Measurements from ENCODE around the gene MMD. TPM values are rescaled to one million over a fixed set of nuclear protein-coding genes. Genes with fewer than 3 reads are reported as not detected.

Gene MMD
- polyA plus RNA-seq, 3 donors = 4.0 to 87.5 (median 59.2) TPM

- no peak overlapping the region for H3K27ac ChIP-seq (ENCODE audit: low read depth, low read length)
- 86 to 87% (median 86%) methylated on average over 6 of the region's 6 CpGs for WGBS, 3 donors
Observed at GRCh38 chr17:55342800-55343585, 78.6 kb downstream of the MMD start.

Other genes with a start within 250 kb of the MMD start
- gene HLF, start 156.9 kb downstream of the MMD start, polyA plus RNA-seq = 1 to 10 TPM; 1.9 to 7.4 (median 2.6) TPM
- not detected for gene SMIM36, start 89.6 kb upstream of the MMD start, polyA plus RNA-seq

Measured in adipose tissue (tissue), 3 donors.